ENCODE results near the gene KLRC1. TPM values are rescaled to one million over a fixed set of nuclear protein-coding genes. Genes with fewer than 3 reads are reported as not detected.

The KLRC1 gene
- total and polyA plus RNA-seq, 9 of the 15 experiments (the other 6 are each of a cell fraction or from before 2014, with no cell fraction given): not detected

GRCh38 chr12:10498042-10498441, 44.9 kb upstream of the KLRC1 start:
- WGBS (ENCODE audit: insufficient coverage, low coverage, missing lambda C conversion rate): 0% methylated on average over 1 of the region's 1 CpG
- Histone ChIP-seq H2AFZ (ENCODE audit: low read depth, low read length) (no peak overlapping the region), H3K36me3 (ENCODE audit: control insufficient read depth, insufficient read depth, low read length) (no peaks in the 10 kb centered on the region), H3K27ac (ENCODE audit: extremely low read depth, low read depth, low read length) (no peak overlapping the region), H3K9ac (ENCODE audit: insufficient read depth in 1 of 2, low read depth in 2 of 2, low read length in 2 of 2) (no peak overlapping the region), H3K4me3 (no peak overlapping the region), H3K9me1 (ENCODE audit: control insufficient read depth, insufficient read depth, low read length) (no peaks in the 10 kb centered on the region), H3K79me2 (ENCODE audit: control insufficient read depth, insufficient read depth, low read length) (no peaks in the 10 kb centered on the region), H3K4me1 (replicated peaks in 1 of 2; ENCODE audit: control insufficient read depth in 2 of 2, insufficient read depth in 2 of 2, low read length in 2 of 2) (no peaks in the 10 kb centered on the region), H4K20me1 (replicated peaks; ENCODE audit: control insufficient read depth, insufficient read depth, low read length) (no peaks in the 10 kb centered on the region), H3K9me3 (replicated peaks; ENCODE audit: control insufficient read depth, insufficient read depth, low read depth, low read length) (no peaks in the 10 kb centered on the region), H3K27me3 (ENCODE audit: control insufficient read depth in 2 of 2, insufficient read depth in 2 of 2, low read length in 2 of 2) (no peaks in the 10 kb centered on the region; a peak in 1 of 5 replicates), H3K4me2 (ENCODE audit: insufficient read depth, low read length) (no peak overlapping the region)
- TF ChIP-seq TAF15 (IDR thresholded peaks at IDR 0.05; ENCODE audit: low read depth, low read length) (no peak), RFX7 (CRISPR knock-in tag; IDR thresholded peaks at IDR 0.05) (no peak), PRPF4 (IDR thresholded peaks at IDR 0.05; ENCODE audit: insufficient read depth, low read depth, low read length, poor library complexity, severe bottlenecking) (no peak), TGIF2 (CRISPR knock-in tag; IDR thresholded peaks at IDR 0.05) (no peak), ESRRA (IDR thresholded peaks at IDR 0.05; ENCODE audit: borderline replicate concordance, low read depth) (no peak), FOS (IDR thresholded peaks at IDR 0.05; ENCODE audit: extremely low read depth, insufficient read length) (no peak), FOXA3 (CRISPR knock-in tag; conservative IDR thresholded peaks at IDR 0.05 in 1 of 2, IDR thresholded peaks at IDR 0.05 in 1 of 2) (no peak), CHD7 (IDR thresholded peaks at IDR 0.05; ENCODE audit: low read depth, low read length) (no peak), ZNF75A (CRISPR knock-in tag; IDR thresholded peaks at IDR 0.05) (no peak)
- no TSS peak for BruUV-seq (replicated peaks)
- intact Hi-C loops (cut with micrococcal nuclease) (loop anchor here (5.0 kb wide), 1 partner anchor 261 kb away; no protein-coding TSS in a partner anchor), in situ Hi-C loops (cut with MboI) (no loop called here)
- no peak for FAIRE-seq
- no peak for DNase-seq (ENCODE audit: extremely low read depth in 1 of 4, low spot score in 3 of 4)
- CTCF ChIA-PET (ENCODE audit: low intra/inter-chr PET ratio): no interaction called here
- POLR2A ChIA-PET: interaction anchor here (0.6 kb wide), 1 partner anchor 286 kb away, joined by 3 read pairs; the partner anchor contains the start of gene GABARAPL1
- ATAC-seq: no peak
